ENCODE data around the gene TUBGCP5. TPM values are rescaled to one million over a fixed set of nuclear protein-coding genes. Genes with fewer than 3 reads are reported as not detected.

TUBGCP5 gene
- total RNA-seq, 4 donors from 2014 or later = 8.9 to 30.3 (median 15.9) TPM

- ATAC-seq (ENCODE audit: low FRiP score) (no peak), DNase-seq (ENCODE audit: low spot score) (no peak)
- TF ChIP-seq CTCF (IDR thresholded peaks at IDR 0.05) = no peak
These were observed 77.6 kb downstream of the TUBGCP5 start for GRCh38 chr15:22961762-22962161.

DNA sequence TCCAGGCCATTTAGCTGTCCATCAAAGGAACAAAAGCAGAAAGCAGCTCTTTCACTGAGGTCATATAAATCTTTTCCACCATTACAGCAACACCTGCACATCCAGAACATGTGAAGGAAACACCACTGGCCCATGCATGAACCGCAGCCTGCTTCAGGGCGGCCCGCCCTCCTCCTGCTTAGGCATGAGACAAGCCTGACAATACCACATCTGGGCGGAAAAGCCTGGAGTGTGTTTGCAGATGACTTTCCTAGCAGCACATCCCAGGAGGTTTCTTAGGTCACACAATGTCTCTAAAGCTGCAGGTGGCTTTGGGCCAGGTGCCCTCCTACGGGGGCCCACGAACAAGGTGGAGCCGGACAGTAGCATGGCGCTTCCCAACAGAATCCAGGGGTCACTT is 78.8 kb downstream of the TUBGCP5 start:
- ATAC-seq (ENCODE audit: low FRiP score) (no peak), DNase-seq (ENCODE audit: low spot score) (no peak)

GRCh38 chr15:22960126-22960525 is 79.2 kb downstream of the TUBGCP5 start:
- DNase-seq (ENCODE audit: low spot score) (no peak), ATAC-seq (ENCODE audit: low FRiP score) (no peak)
- TF ChIP-seq CTCF (IDR thresholded peaks at IDR 0.05) = no peak

More for the DNA sequence above, 78.8 kb downstream of the TUBGCP5 start:
- no peak for TF ChIP-seq CTCF (IDR thresholded peaks at IDR 0.05)

GRCh38 chr15:22959321-22960101 is 79.9 kb downstream of the TUBGCP5 start:
- ATAC-seq (ENCODE audit: low FRiP score) (no peak), DNase-seq (ENCODE audit: low spot score) (no peak)
- no peak for TF ChIP-seq CTCF (IDR thresholded peaks at IDR 0.05)

DNA sequence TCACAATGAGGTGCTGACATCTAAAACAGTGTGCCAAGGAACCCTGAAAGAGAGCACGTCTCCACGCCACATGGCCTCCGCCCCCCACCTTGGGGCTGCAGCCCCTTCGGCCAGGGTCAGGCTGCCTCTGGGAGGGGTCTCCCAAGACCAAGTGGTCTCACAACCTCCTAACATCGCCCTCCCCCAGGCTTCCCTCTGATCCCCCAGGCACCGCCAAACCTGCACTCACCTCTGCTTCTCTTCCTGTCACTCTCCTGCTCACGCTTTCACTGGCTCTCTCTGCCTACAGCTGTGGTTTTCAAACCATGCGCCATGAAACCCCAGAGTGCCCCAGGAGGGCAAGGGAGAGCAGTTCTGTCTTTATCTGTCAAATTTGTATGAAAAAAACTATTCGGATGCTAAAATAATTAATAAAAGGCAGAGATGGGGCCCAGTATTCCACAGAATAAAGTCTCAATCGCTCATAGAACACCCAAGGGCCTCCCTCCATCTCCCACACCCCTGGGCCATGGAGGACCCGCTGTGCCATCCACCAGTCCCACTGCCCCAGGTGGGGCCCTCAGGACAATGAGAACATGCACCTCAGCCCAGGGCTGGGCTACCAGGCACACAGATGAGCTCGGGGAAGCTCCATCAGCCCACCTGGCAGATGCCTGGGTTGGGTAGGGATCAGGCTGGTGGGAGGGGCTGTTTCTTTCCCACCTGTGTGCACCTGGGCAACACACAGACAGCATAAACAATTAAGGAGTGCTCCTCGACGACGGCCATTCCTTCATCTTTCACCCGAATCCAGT is 80.7 kb downstream of the TUBGCP5 start:
- ATAC-seq (ENCODE audit: low FRiP score) = no peak
- DNase-seq (ENCODE audit: low spot score) = no peak
- no peak for TF ChIP-seq CTCF (IDR thresholded peaks at IDR 0.05)

- DNase-seq (ENCODE audit: low spot score) (no peak), ATAC-seq (ENCODE audit: low FRiP score) (no peak)
- no peak for TF ChIP-seq CTCF (IDR thresholded peaks at IDR 0.05)
These were observed 82.5 kb downstream of the TUBGCP5 start for GRCh38 chr15:22956978-22957260.
